Spleen (tissue), 7 donors: ENCODE measurements around the gene SNCAIP.

ENCODE experiments used
- CTCF ChIP-seq, 11 experiments: fragments of 200-600 bp in 7 of 11; fragments of 450-650 bp in 4 of 11; sonication (generic) in 4 of 11; IDR thresholded peaks in 8 of 11; conservative IDR thresholded peaks in 3 of 11; 1 replicate in 7 of 11; 2 replicates in 4 of 11; pipeline versions ENCODE4 v1.4.0 to v1.8.0; 2016 to 2021; ENCODE audit warnings: antibody characterized with exemption in 11 of 11, inconsistent platforms in 4 of 11, mild to moderate bottlenecking in 1 of 11
- POLR2A ChIP-seq, 3 donors: fragments of 450-650 bp; IDR thresholded peaks; one replicate each; pipeline ENCODE4 v1.5.1; 2017; ENCODE audit warnings: antibody characterized with exemption in 3 of 3, mild to moderate bottlenecking in 1 of 3
- donor health status: DM: no; HTN: no; CAD: no; lungs with moderate emphysema.
- donor health status: DM: no; HTN: no; CAD: no.
- donor health status: DM: no; HTN: no; CAD: no.

- TF ChIP-seq CTCF (IDR thresholded peaks at IDR 0.05 in 8 of 11, conservative IDR thresholded peaks at IDR 0.05 in 3 of 11) (no peak), POLR2A (IDR thresholded peaks at IDR 0.05) (no peak)
These were observed 178.7 kb downstream of the SNCAIP start for GRCh38 chr5:122490718-122491117.
